Mesothelial cell of epicardium (in vitro differentiated cells): Measurements from ENCODE around the gene GRB10. TPM values are rescaled to one million over a fixed set of nuclear protein-coding genes. Genes with fewer than 3 reads are reported as not detected.

Source experiments
- DNase-seq, 2 experiments: peaks; one replicate each; pipeline ENCODE4 v3.0.0; 2021; ENCODE audit warnings: low spot score in 2 of 2; ENCODE audit not compliant: unreplicated experiment in 2 of 2
- H3K27ac Mint-ChIP-seq: 2 replicates; pipeline ENCODE4 v1.8.0; 2021; ENCODE audit warnings: mixed read lengths
- H3K27me3 Mint-ChIP-seq: 2 replicates; pipeline ENCODE4 v1.8.0; 2021; ENCODE audit warnings: low read depth, mixed read lengths
- H3K36me3 Mint-ChIP-seq: 2 replicates; pipeline ENCODE4 v1.8.0; 2021; ENCODE audit warnings: mixed read lengths
- H3K4me1 Mint-ChIP-seq: 2 replicates; pipeline ENCODE4 v1.8.0; 2021; ENCODE audit warnings: mixed read lengths
- H3K4me3 Mint-ChIP-seq: 2 replicates; pipeline ENCODE4 v1.8.0; 2021; ENCODE audit warnings: mild to moderate bottlenecking, moderate library complexity, mixed read lengths
- H3K9me3 Mint-ChIP-seq: 2 replicates; pipeline ENCODE4 v1.8.0; 2021; ENCODE audit warnings: mixed read lengths
- total RNA-seq: library from RNA; stranded (reverse); gene quantifications from 3 replicates; pipeline ENCODE4 v1.2.1, GENCODE V29; 2021
- TF ChIP-seq, protein P1 (sequence below): fragments of 200-600 bp; sonication (generic); IDR thresholded peaks from one replicate; pipeline ENCODE4 v1.5.0; 2021; ENCODE audit warnings: antibody characterized with exemption; ENCODE audit not compliant: unreplicated experiment

The GRB10 gene
- total RNA-seq, 1 donor from 2014 or later, result 59.2 TPM

DNA sequence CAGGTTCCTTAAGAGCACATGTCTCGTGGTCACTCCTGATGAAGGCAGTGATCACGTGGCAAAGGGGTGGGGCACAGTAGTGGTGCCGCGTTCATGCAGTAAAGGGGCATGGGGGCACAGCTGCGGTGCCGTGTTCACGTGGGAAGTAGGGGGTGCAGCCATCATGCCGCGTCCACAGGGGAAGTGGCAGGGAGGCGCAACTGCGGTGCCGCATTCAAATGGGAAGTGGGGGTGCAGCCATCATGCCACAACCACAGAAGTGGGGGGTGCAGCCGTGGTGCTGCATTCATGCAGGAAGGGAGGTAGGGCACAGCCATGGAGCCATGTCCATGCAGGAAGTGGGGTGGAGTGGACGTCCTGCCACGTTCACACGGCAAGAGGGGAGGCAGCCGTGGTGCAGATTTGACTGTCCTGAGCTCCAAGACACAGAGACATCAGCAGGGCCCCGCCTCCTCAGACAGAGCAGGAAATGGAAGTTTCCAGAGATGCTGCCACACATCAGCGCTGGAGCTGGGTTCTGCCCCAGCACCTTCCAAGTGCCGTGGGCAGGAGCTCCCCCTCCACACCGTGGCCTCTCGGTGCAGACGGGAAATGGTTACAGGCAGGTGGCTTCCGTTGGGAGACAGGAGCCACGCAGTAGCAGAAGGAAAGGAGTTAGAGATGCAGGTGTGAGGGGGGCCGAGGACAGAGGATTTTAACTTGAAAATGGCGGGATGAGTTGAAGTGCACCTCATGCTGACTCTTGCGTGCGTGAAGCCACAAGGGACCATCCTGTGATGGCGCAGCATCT is 122.5 kb downstream of the GRB10 start:
- Mint-ChIP-seq H3K27me3 (no peaks in the 10 kb centered on the region), H3K4me3 (no peak overlapping the region), H3K9me3 (no peaks in the 10 kb centered on the region), H3K27ac (no peak overlapping the region), H3K36me3 (peaks cover 7% of the 10 kb centered on the region), H3K4me1 (peaks cover 7% of the 10 kb centered on the region)
- TF ChIP-seq, protein P1, sequence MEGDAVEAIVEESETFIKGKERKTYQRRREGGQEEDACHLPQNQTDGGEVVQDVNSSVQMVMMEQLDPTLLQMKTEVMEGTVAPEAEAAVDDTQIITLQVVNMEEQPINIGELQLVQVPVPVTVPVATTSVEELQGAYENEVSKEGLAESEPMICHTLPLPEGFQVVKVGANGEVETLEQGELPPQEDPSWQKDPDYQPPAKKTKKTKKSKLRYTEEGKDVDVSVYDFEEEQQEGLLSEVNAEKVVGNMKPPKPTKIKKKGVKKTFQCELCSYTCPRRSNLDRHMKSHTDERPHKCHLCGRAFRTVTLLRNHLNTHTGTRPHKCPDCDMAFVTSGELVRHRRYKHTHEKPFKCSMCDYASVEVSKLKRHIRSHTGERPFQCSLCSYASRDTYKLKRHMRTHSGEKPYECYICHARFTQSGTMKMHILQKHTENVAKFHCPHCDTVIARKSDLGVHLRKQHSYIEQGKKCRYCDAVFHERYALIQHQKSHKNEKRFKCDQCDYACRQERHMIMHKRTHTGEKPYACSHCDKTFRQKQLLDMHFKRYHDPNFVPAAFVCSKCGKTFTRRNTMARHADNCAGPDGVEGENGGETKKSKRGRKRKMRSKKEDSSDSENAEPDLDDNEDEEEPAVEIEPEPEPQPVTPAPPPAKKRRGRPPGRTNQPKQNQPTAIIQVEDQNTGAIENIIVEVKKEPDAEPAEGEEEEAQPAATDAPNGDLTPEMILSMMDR, result no peak
- DNase-seq, result no peak

DNA sequence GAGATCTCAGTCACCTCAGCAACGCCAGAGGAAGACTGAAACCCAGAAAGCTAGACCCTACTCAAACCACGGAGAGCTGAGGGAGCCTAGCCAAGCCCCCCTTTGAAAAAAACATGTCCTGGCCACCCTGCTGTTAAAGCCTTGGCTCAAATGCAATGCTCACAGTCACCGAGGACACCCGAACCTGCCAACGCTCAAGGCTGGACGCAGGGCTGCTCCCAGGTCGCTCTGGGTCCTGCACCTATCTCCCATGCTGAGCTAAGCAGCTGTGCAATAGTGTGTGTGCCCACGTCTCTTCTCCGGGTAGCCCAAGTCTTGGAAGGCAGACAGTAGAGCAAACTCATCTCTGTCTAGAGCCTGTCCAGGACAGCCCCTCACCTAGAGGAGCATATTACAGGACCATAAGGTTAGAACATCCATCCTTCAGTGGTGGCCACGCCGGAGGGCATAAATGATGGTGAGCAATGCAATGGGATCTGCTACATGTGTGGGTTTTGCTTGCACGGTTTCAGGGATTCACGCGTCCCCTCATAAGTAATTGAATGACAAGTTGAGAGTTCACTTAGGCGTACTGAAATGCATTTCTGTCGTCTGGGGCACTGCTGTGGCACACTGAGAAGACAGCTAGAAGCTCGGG is 123.2 kb downstream of the GRB10 start:
- Mint-ChIP-seq H3K36me3 (peaks cover 7% of the 10 kb centered on the region), H3K4me1 (peaks cover under 1% of the 10 kb centered on the region), H3K27ac (no peak overlapping the region), H3K4me3 (no peak overlapping the region), H3K27me3 (no peaks in the 10 kb centered on the region), H3K9me3 (no peaks in the 10 kb centered on the region)
- no peak for DNase-seq
- TF ChIP-seq, protein P1, result no peak

GRCh38 chr7:50658696-50659095 is 124.0 kb downstream of the GRB10 start:
- Mint-ChIP-seq H3K9me3 (no peaks in the 10 kb centered on the region), H3K4me1 (no peaks in the 10 kb centered on the region)

DNA sequence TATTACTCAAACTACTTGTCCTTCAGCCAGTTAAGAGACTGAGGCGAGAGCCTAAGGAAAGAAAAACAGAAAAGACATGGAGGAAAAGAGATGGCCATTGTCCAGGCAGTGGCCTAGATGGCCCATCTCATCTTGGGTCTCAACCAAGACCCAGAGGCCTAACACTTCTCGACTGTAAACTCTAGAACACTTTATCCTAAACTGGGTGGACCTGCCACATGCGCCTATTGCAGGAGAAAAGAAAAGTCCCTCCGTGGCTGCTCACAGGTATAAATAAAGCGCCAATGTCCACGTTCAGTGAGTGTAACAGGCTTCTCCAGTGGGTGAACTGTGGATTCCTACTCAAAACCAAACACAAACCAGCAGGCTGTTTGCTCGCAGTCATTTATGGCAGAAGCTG is 124.8 kb downstream of the GRB10 start:
- Mint-ChIP-seq H3K9me3 (no peaks in the 10 kb centered on the region), H3K27me3 (no peaks in the 10 kb centered on the region), H3K4me1 (no peaks in the 10 kb centered on the region), H3K36me3 (peaks cover 5% of the 10 kb centered on the region), H3K27ac (no peak overlapping the region), H3K4me3 (no peak overlapping the region)
- no peak for DNase-seq
- TF ChIP-seq, protein P1, result no peak

More at GRCh38 chr7:50658696-50659095, 124.0 kb downstream of the GRB10 start:
- Mint-ChIP-seq H3K27ac (no peak overlapping the region), H3K36me3 (peaks cover 7% of the 10 kb centered on the region), H3K27me3 (no peaks in the 10 kb centered on the region), H3K4me3 (no peak overlapping the region)
- TF ChIP-seq, protein P1, result no peak
- DNase-seq, result no peak

DNA sequence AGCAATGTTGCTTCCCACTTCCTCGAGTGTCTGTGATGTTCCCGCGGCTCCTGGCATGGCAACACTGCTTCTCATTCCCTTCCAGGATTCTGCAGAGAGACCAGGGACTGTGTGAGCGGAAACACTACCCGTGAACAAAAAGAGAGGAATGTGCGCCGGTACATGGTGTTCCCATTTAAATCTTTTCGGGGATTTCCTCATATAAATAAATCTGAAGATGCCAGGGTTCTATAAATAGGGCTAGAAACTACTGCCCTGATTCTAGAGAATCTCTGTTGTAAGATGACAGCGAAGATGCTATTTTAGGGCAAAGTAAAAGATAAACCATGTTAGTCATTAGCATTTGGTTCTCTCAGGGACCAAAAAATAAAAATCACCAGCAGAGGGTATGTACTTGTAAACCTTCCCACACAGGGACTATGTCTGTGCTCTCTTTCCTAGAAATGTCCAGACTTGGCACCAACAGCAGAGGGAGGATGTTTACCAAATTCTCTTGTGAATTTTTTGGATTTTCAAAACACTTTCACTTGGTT is 125.3 kb downstream of the GRB10 start:
- no peak overlapping the region for H3K27ac Mint-ChIP-seq
- H3K36me3 Mint-ChIP-seq, result peaks cover 4% of the 10 kb centered on the region
- DNase-seq, result no peak
- TF ChIP-seq, protein P1, result no peak
- no peaks in the 10 kb centered on the region for H3K4me1 Mint-ChIP-seq
- no peaks in the 10 kb centered on the region for H3K27me3 Mint-ChIP-seq
- H3K4me3 Mint-ChIP-seq, result no peak overlapping the region
- H3K9me3 Mint-ChIP-seq, result no peaks in the 10 kb centered on the region
